Measurements from ENCODE around the gene SHROOM1. TPM values are rescaled to one million over a fixed set of nuclear protein-coding genes. Genes with fewer than 3 reads are reported as not detected.

The SHROOM1 gene
- total and polyA plus RNA-seq, 2 of the 8 experiments (the other 6 are each of a cell fraction or from before 2014, with no cell fraction given): 3.9 to 5.2 TPM

GRCh38 chr5:132840313-132840712, 9.9 kb upstream of the SHROOM1 start:
- 78% methylated on average over 3 of the region's 3 CpGs; no CpG with 5 or more reads in 1 of the 2 experiments for WGBS, 2 experiments (ENCODE audit: extremely low coverage in 1 of 2, insufficient coverage in 1 of 2, insufficient read length in 1 of 2, insufficient replicate concordance in 2 of 2, low coverage in 1 of 2, low lambda C conversion rate in 2 of 2, missing lambda C conversion rate in 1 of 2)
- CTCF ChIA-PET (ENCODE audit: partially characterized antibody): interaction anchor here (2.8 to 25.6 kb wide), 2 partner anchors 10 to 22 kb away, joined by 10 to 465 read pairs; partner anchors contain the start of genes GDF9, LEAP2, SHROOM1 and UQCRQ
- no peak for DNase-seq (ENCODE audit: low read depth in 1 of 2, low spot score in 2 of 2)
- TF ChIP-seq NRF1 (IDR thresholded peaks at IDR 0.05; ENCODE audit: low read depth, low read length) (no peak), RFX5 (IDR thresholded peaks at IDR 0.05; ENCODE audit: borderline replicate concordance, low read depth, low read length) (no peak), RXRA (IDR thresholded peaks at IDR 0.05; ENCODE audit: insufficient read depth, low read depth, low read length) (no peak), E2F6 (IDR thresholded peaks at IDR 0.05) (no peak), KDM1A (IDR thresholded peaks at IDR 0.05; ENCODE audit: borderline replicate concordance, low read length) (no peak), SUZ12 (IDR thresholded peaks at IDR 0.05; ENCODE audit: low read length) (no peak), YY1 (IDR thresholded peaks at IDR 0.05; ENCODE audit: low read depth, low read length) (no peak), ZNF274 (IDR thresholded peaks at IDR 0.05; ENCODE audit: borderline replicate concordance, extremely low read depth, low read length) (no peak), CBX8 (IDR thresholded peaks at IDR 0.05; ENCODE audit: borderline replicate concordance, low read depth, low read length) (no peak), CHD1 (IDR thresholded peaks at IDR 0.05; ENCODE audit: low read depth, low read length) (no peak), SIRT6 (IDR thresholded peaks at IDR 0.05; ENCODE audit: low read length) (no peak), MAX (IDR thresholded peaks at IDR 0.05) (no peak), EGR1 (IDR thresholded peaks at IDR 0.05; ENCODE audit: borderline replicate concordance, low read depth, low read length) (no peak)

More at GRCh38 chr5:132840313-132840712, 9.9 kb upstream of the SHROOM1 start:
- Histone ChIP-seq H3K79me2 (ENCODE audit: control insufficient read depth in 1 of 2, insufficient read depth in 2 of 2, low read length in 2 of 2) (no peaks in the 10 kb centered on the region), H3K79me1 (ENCODE audit: low read depth, low read length) (no peaks in the 10 kb centered on the region), H4K20me1 (replicated peaks in 1 of 2; ENCODE audit: control insufficient read depth in 1 of 2, insufficient read depth in 2 of 2, low read length in 2 of 2) (no peaks in the 10 kb centered on the region), H2BK20ac (ENCODE audit: low read length) (no peak overlapping the region), H2BK12ac (ENCODE audit: low read depth, low read length) (no peak overlapping the region), H3K9ac (replicated peaks in 1 of 4; ENCODE audit: extremely low read depth in 1 of 4, low read depth in 3 of 4, low read length in 3 of 4) (no peak overlapping the region), H3K27me3 (replicated peaks in 1 of 4; ENCODE audit: control insufficient read depth in 3 of 4, extremely low read depth in 1 of 4, insufficient read depth in 3 of 4, low read length in 3 of 4) (no peaks in the 10 kb centered on the region), H3K27ac (ENCODE audit: low read depth, low read length) (no peak overlapping the region), H3K36me3 (ENCODE audit: control insufficient read depth in 2 of 4, insufficient read depth in 4 of 4, low read length in 3 of 4) (no peaks in the 10 kb centered on the region), H3K23ac (ENCODE audit: insufficient read length) (no peak overlapping the region), H2BK120ac (replicated peaks; ENCODE audit: low read depth, low read length) (no peak overlapping the region), H3K9me3 (ENCODE audit: insufficient read depth in 2 of 2, low read depth in 1 of 2, low read length in 1 of 2) (no peaks in the 10 kb centered on the region), H3K56ac (replicated peaks; ENCODE audit: insufficient read length, low read depth, low read length) (no peak overlapping the region), H3K18ac (ENCODE audit: extremely low read depth, low read length) (no peak overlapping the region), H3K4me1 (replicated peaks in 1 of 4; ENCODE audit: control insufficient read depth in 3 of 4, insufficient read depth in 4 of 4, low read length in 3 of 4) (no peaks in the 10 kb centered on the region), H2AK5ac (ENCODE audit: low read depth, low read length) (no peak overlapping the region), H3K4me3 (ENCODE audit: extremely low read depth in 1 of 4, insufficient read depth in 2 of 4, low read depth in 3 of 4, low read length in 4 of 4) (no peak overlapping the region), H3K4me2 (ENCODE audit: insufficient read depth in 1 of 2, low read depth in 2 of 2, low read length in 2 of 2) (no peak overlapping the region), H3K4ac (replicated peaks; ENCODE audit: insufficient read length, low read depth, low read length) (no peak overlapping the region), H2BK5ac (ENCODE audit: low read depth, low read length) (no peak overlapping the region), H2BK15ac (ENCODE audit: low read length) (no peak overlapping the region), H4K5ac (ENCODE audit: insufficient read length, low read depth, low read length) (no peak overlapping the region), H4K91ac (replicated peaks; ENCODE audit: insufficient read length, low read length) (no peak overlapping the region), H3K23me2 (ENCODE audit: low read depth, low read length) (no peaks in the 10 kb centered on the region), H3K14ac (ENCODE audit: insufficient read length) (no peak overlapping the region), H2AFZ (ENCODE audit: low read length) (no peak overlapping the region), H4K8ac (ENCODE audit: extremely low read depth, insufficient read depth, low read length) (no peak overlapping the region)
- POLR2A ChIA-PET (ENCODE audit: partially characterized antibody): interaction anchor here (1.7 kb wide), 1 partner anchor 12 kb away, joined by 3 read pairs; no protein-coding TSS in a partner anchor
- FAIRE-seq: no peak

Data from H1 (cell line).